DND-41 (cell line): ENCODE results near the gene RNF144B.

Source experiments
- ATAC-seq: fragments of 200-7000 bp; cut with Tn5 transposase; 3 replicates; pipeline ENCODE4 v1.9.1; 2021; ENCODE audit warnings: low read depth; ENCODE audit not compliant: insufficient read depth
- DNase-seq: peaks from one replicate; pipeline ENCODE4 v3.0.0-alpha.2; 2020
- H2AFZ ChIP-seq: 2 replicates; pipeline ENCODE4 v1.6.0; 2012; ENCODE audit warnings: low read depth, low read length
- H3K27ac ChIP-seq: 2 replicates; pipeline ENCODE4 v1.5.1; 2012; ENCODE audit warnings: low read length, inconsistent platforms
- H3K27me3 ChIP-seq: fragments of 200-600 bp; sonication (generic); 2 replicates; pipeline ENCODE4 v1.6.0; 2012; ENCODE audit warnings: low read length, mild to moderate bottlenecking, inconsistent platforms; ENCODE audit not compliant: insufficient read depth, poor library complexity
- H3K36me3 ChIP-seq: 2 replicates; pipeline ENCODE4 v1.5.1; 2012; ENCODE audit warnings: low read length, inconsistent platforms; ENCODE audit not compliant: insufficient read depth
- H3K4me1 ChIP-seq: 2 replicates; pipeline ENCODE4 v1.5.1; 2012; ENCODE audit warnings: mild to moderate bottlenecking, low read length; ENCODE audit not compliant: insufficient read depth
- H3K4me2 ChIP-seq: 2 replicates; pipeline ENCODE4 v1.6.0; 2012; ENCODE audit warnings: mild to moderate bottlenecking, moderate library complexity, low read length, inconsistent platforms; ENCODE audit not compliant: insufficient read depth
- H3K4me3 ChIP-seq, 2 experiments: fragments of 200-600 bp in 1 of 2; shearing (Covaris generic) in 1 of 2; 2 replicates each; pipeline ENCODE4 v1.5.1; 2012 to 2016; ENCODE audit warnings: inconsistent platforms in 2 of 2, low read length in 2 of 2, mild to moderate bottlenecking in 2 of 2, low read depth in 1 of 2, moderate library complexity in 1 of 2
- H3K79me2 ChIP-seq: 2 replicates; pipeline ENCODE4 v1.6.0; 2012; ENCODE audit warnings: low read length, inconsistent platforms; ENCODE audit not compliant: insufficient read depth
- H3K9ac ChIP-seq: 2 replicates; pipeline ENCODE4 v1.6.0; 2012; ENCODE audit warnings: low read depth, mild to moderate bottlenecking, inconsistent platforms, low read length, moderate library complexity
- H3K9me3 ChIP-seq: 2 replicates; pipeline ENCODE4 v1.5.1; 2012; ENCODE audit warnings: low read length, moderate library complexity, mild to moderate bottlenecking, inconsistent platforms; ENCODE audit not compliant: insufficient read depth, severe bottlenecking
- H4K20me1 ChIP-seq: 2 replicates; pipeline ENCODE4 v1.6.0; 2012; ENCODE audit warnings: low read length; ENCODE audit not compliant: insufficient read depth
- CTCF ChIP-seq: IDR thresholded peaks from 2 replicates; pipeline ENCODE4 v1.5.1; 2012; ENCODE audit warnings: borderline replicate concordance, low read length, moderate library complexity, mild to moderate bottlenecking; ENCODE audit not compliant: poor library complexity, severe bottlenecking; ENCODE audit errors: extremely low read depth
- EZH2 ChIP-seq: IDR thresholded peaks from 3 replicates; pipeline ENCODE4 v1.6.1; 2012; ENCODE audit warnings: borderline replicate concordance, low read depth, mild to moderate bottlenecking, moderate library complexity, low read length, inconsistent platforms; ENCODE audit not compliant: severe bottlenecking

The RNF144B gene

GRCh38 chr6:18367371-18367770 lies 19.8 kb upstream of the RNF144B start:
- H3K9ac ChIP-seq = no peak overlapping the region
- no peaks in the 10 kb centered on the region for H3K36me3 ChIP-seq
- H3K9me3 ChIP-seq = no peaks in the 10 kb centered on the region
- no peaks in the 10 kb centered on the region for H3K27me3 ChIP-seq
- ATAC-seq (no peak), DNase-seq (no peak)
- H3K79me2 ChIP-seq = no peaks in the 10 kb centered on the region
- H3K4me3 ChIP-seq = no peak overlapping the region
- TF ChIP-seq EZH2 = no peak
- no peak for TF ChIP-seq CTCF
- no peak overlapping the region for H3K27ac ChIP-seq
- H2AFZ ChIP-seq = no peak overlapping the region
- no peaks in the 10 kb centered on the region for H3K4me1 ChIP-seq
- H3K4me2 ChIP-seq = no peak overlapping the region
- no peaks in the 10 kb centered on the region for H4K20me1 ChIP-seq

- H3K79me2 ChIP-seq = no peaks in the 10 kb centered on the region
- H3K4me2 ChIP-seq = no peak overlapping the region
- H2AFZ ChIP-seq = no peak overlapping the region
- no peak for ATAC-seq
- no peaks in the 10 kb centered on the region for H3K9me3 ChIP-seq
- no peaks in the 10 kb centered on the region for H3K4me1 ChIP-seq
- H3K27me3 ChIP-seq = no peaks in the 10 kb centered on the region
- TF ChIP-seq CTCF = no peak
- TF ChIP-seq EZH2 = no peak
- no peaks in the 10 kb centered on the region for H3K36me3 ChIP-seq
- no peak overlapping the region for H3K27ac ChIP-seq
- no peak for DNase-seq
- H4K20me1 ChIP-seq = no peaks in the 10 kb centered on the region
- no peak overlapping the region for H3K4me3 ChIP-seq
- H3K9ac ChIP-seq = no peak overlapping the region
Measured at GRCh38 chr6:18368277-18369105, 18.7 kb upstream of the RNF144B start.

GRCh38 chr6:18371010-18371409 lies 16.1 kb upstream of the RNF144B start:
- H3K36me3 ChIP-seq = no peaks in the 10 kb centered on the region
- ATAC-seq (no peak), DNase-seq (no peak)
- no peak overlapping the region for H3K4me2 ChIP-seq
- no peak overlapping the region for H3K27ac ChIP-seq
- H3K9me3 ChIP-seq = no peaks in the 10 kb centered on the region
- no peak overlapping the region for H3K9ac ChIP-seq
- no peaks in the 10 kb centered on the region for H4K20me1 ChIP-seq
- peaks cover 3% of the 10 kb centered on the region for H3K27me3 ChIP-seq
- H3K79me2 ChIP-seq = no peaks in the 10 kb centered on the region
- TF ChIP-seq CTCF (no peak), EZH2 (no peak)
- no peak overlapping the region for H3K4me3 ChIP-seq
- no peak overlapping the region for H2AFZ ChIP-seq
- H3K4me1 ChIP-seq = no peaks in the 10 kb centered on the region

- H3K4me3 ChIP-seq = no peak overlapping the region
- H4K20me1 ChIP-seq = no peaks in the 10 kb centered on the region
- DNase-seq (no peak), ATAC-seq (no peak)
- H3K27me3 ChIP-seq = peaks cover 3% of the 10 kb centered on the region
- no peaks in the 10 kb centered on the region for H3K9me3 ChIP-seq
- no peak overlapping the region for H2AFZ ChIP-seq
- no peak overlapping the region for H3K4me2 ChIP-seq
- no peaks in the 10 kb centered on the region for H3K36me3 ChIP-seq
- H3K79me2 ChIP-seq = no peaks in the 10 kb centered on the region
- no peaks in the 10 kb centered on the region for H3K4me1 ChIP-seq
- H3K27ac ChIP-seq = no peak overlapping the region
- H3K9ac ChIP-seq = no peak overlapping the region
- no peak for TF ChIP-seq EZH2
- no peak for TF ChIP-seq CTCF
Measured at GRCh38 chr6:18371656-18372055, 15.5 kb upstream of the RNF144B start.
